ENCODE results near the gene POLR3E.

Gene POLR3E

DNA sequence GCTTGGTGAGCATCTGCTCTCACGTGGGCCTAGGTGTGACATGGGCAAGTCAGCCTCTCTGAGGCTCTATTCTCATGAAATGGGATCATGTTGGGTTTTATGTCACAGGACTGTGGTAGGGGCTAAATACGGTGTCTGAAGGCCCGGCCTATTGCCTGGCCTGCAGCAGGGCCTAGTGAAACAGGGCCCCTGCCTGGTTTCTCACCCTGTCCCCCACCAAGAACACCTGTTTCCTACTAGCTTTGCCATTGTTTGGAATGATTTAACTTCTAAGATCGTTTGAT is 29.1 kb downstream of the POLR3E start:
- DNase-seq (ENCODE audit: low read depth) = no peak
- H3K4me3 ChIP-seq (ENCODE audit: low read length) = no peak overlapping the region
- TF ChIP-seq, protein P1, sequence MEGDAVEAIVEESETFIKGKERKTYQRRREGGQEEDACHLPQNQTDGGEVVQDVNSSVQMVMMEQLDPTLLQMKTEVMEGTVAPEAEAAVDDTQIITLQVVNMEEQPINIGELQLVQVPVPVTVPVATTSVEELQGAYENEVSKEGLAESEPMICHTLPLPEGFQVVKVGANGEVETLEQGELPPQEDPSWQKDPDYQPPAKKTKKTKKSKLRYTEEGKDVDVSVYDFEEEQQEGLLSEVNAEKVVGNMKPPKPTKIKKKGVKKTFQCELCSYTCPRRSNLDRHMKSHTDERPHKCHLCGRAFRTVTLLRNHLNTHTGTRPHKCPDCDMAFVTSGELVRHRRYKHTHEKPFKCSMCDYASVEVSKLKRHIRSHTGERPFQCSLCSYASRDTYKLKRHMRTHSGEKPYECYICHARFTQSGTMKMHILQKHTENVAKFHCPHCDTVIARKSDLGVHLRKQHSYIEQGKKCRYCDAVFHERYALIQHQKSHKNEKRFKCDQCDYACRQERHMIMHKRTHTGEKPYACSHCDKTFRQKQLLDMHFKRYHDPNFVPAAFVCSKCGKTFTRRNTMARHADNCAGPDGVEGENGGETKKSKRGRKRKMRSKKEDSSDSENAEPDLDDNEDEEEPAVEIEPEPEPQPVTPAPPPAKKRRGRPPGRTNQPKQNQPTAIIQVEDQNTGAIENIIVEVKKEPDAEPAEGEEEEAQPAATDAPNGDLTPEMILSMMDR (conservative IDR thresholded peaks at IDR 0.05; ENCODE audit: low read length) = no peak

- TF ChIP-seq, protein P1 (conservative IDR thresholded peaks at IDR 0.05; ENCODE audit: low read length) = no peak
These were observed 29.7 kb downstream of the POLR3E start for GRCh38 chr16:22326771-22327445.

GRCh38 chr16:22327446-22327775 is 30.2 kb downstream of the POLR3E start:
- no peak for DNase-seq (ENCODE audit: low read depth)
- TF ChIP-seq, protein P1 (conservative IDR thresholded peaks at IDR 0.05; ENCODE audit: low read length) = no peak
- H3K4me3 ChIP-seq (ENCODE audit: low read length) = no peak overlapping the region

More at GRCh38 chr16:22326771-22327445, 29.7 kb downstream of the POLR3E start:
- DNase-seq (ENCODE audit: low read depth) = no peak
- no peak overlapping the region for H3K4me3 ChIP-seq (ENCODE audit: low read length)

- H3K4me3 ChIP-seq (ENCODE audit: low read length) = no peak overlapping the region
- TF ChIP-seq, protein P1 (conservative IDR thresholded peaks at IDR 0.05; ENCODE audit: low read length) = no peak
- DNase-seq (ENCODE audit: low read depth) = no peak
These were observed 31.0 kb downstream of the POLR3E start for GRCh38 chr16:22328081-22328725.

DNA sequence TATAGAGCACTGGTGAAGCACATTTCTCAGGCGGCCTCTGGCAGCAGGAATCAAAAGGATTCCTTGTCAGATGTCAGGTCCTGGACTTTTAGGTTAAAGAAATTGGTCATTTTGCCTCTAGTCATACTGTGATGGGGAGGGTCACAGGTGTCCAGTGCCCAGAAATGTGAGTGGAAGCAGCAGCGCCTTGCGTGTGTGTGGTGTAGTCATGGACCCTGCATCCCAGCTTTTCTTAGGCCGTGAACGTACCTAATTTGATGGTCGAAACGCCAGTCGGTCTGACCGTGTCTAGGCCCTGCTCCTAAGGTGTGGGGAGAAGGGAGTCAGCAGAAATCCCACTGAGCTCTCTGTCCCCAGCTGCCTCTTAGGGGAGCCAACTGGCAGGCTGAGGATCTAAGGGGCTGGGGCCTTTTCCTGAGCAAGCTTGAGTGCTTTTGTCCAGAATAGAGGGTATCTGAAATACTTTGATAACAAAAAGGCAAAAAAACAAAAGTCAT is 32.0 kb downstream of the POLR3E start:
- H3K4me3 ChIP-seq (ENCODE audit: low read length) = no peak overlapping the region
- TF ChIP-seq, protein P1 (conservative IDR thresholded peaks at IDR 0.05; ENCODE audit: low read length) = no peak
- no peak for DNase-seq (ENCODE audit: low read depth)

DNA sequence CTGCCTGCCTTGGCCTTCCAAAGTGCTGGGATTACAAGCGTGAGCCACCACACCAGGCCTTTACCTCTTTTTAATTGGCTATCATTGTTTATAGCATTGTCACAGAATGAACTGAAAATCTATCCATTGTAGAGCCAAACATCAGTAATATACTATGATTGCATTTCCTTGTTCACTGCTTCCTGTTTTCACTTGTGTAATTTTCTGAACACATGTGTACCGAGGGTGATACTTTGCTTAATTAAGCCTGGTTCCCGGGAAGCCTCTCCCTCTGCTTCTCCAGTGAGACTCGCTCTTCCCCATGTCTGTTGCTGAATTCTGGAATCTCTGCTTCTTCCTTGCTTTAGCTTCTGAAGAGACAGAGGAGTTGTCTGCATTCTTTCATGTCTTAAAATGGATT is 33.1 kb downstream of the POLR3E start:
- DNase-seq (ENCODE audit: low read depth) = no peak
- H3K4me3 ChIP-seq (ENCODE audit: low read length) = no peak overlapping the region
- TF ChIP-seq, protein P1 (conservative IDR thresholded peaks at IDR 0.05; ENCODE audit: low read length) = no peak

DNA sequence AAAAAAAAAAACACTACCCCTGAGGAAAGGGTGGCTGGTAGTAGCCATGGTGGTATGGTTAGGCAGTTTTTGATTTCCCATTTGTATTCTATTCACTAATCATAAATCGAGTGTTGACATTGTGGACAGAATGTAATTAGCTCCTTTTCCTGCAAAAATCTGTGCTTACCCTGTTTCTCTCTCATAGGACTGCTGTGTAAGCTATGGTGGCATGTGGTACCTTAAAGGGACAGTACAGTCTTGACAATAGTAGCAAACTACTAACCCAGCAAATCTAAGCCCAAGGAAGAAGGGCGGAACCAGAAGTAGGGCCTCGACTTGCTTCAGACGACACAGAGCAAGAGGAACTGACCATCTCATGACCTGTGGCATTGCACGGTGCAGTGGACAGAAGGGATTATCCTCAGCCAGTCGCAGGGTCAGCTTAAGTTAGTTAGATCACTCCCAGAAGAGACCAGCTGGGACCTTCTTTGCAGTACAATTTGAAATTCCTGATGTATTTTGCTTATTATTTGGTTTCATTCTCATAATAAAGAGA is 36.3 kb downstream of the POLR3E start:
- H3K4me3 ChIP-seq (ENCODE audit: low read length) = no peak overlapping the region
- TF ChIP-seq, protein P1 (conservative IDR thresholded peaks at IDR 0.05; ENCODE audit: low read length) = no peak
- no peak for DNase-seq (ENCODE audit: low read depth)
